ENCODE measurements around the gene PURB.

PURB gene

GRCh38 chr7:44909596-44910389 lies 24.5 kb upstream of the PURB start:
- H3K4me2 ChIP-seq (ENCODE audit: low read length, poor library complexity, severe bottlenecking), result no peak overlapping the region
- H3K4ac ChIP-seq (ENCODE audit: low read depth in 1 of 2, low read length in 2 of 2), result no peak overlapping the region
- H2BK5ac ChIP-seq (ENCODE audit: low read depth, low read length, poor library complexity, severe bottlenecking), result no peak overlapping the region
- H3K23ac ChIP-seq (ENCODE audit: low read length in 2 of 2), result no peak overlapping the region
- no peaks in the 10 kb centered on the region for H3K9me3 ChIP-seq (ENCODE audit: control insufficient read depth, low read length)
- 88% methylated on average over 7 of the region's 8 CpGs for WGBS
- no peak overlapping the region for H4K8ac ChIP-seq (ENCODE audit: low read length)
- no peak overlapping the region for H2AFZ ChIP-seq (ENCODE audit: low read depth, low read length)
- no peak overlapping the region for H3K14ac ChIP-seq (ENCODE audit: low read length in 2 of 2)
- H3K27ac ChIP-seq (ENCODE audit: low read length, poor library complexity, severe bottlenecking), result no peak overlapping the region
- no peaks in the 10 kb centered on the region for H3K36me3 ChIP-seq (ENCODE audit: control insufficient read depth in 1 of 2, insufficient read depth in 2 of 2, low read depth in 1 of 2, low read length in 2 of 2)
- peaks cover 0 to 4% of the 10 kb centered on the region in 2 experiments for H3K27me3 ChIP-seq (ENCODE audit: control insufficient read depth in 1 of 2, insufficient read depth in 1 of 2, low read length in 2 of 2)
- no peak overlapping the region for H2BK15ac ChIP-seq (ENCODE audit: low read depth, poor library complexity, severe bottlenecking)
- no peak overlapping the region for H2BK120ac ChIP-seq (ENCODE audit: low read depth, low read length)
- DNase-seq, result no peak
- H3K18ac ChIP-seq (ENCODE audit: low read depth in 1 of 2, low read length in 2 of 2), result no peak overlapping the region
- H4K91ac ChIP-seq (ENCODE audit: low read length), result no peak overlapping the region
- no peak overlapping the region for H3K4me3 ChIP-seq (ENCODE audit: insufficient read depth in 1 of 2, low read depth in 1 of 2, low read length in 2 of 2)
- no peak overlapping the region for H2BK12ac ChIP-seq (ENCODE audit: low read length in 2 of 2)
- H2AK5ac ChIP-seq (ENCODE audit: low read length, severe bottlenecking), result no peak overlapping the region
- no peaks in the 10 kb centered on the region for H3K79me1 ChIP-seq (replicated peaks; ENCODE audit: low read length, poor library complexity, severe bottlenecking)
- H3K4me1 ChIP-seq (ENCODE audit: control insufficient read depth, insufficient read depth, low read depth, low read length), result no peaks in the 10 kb centered on the region
- H3K9ac ChIP-seq (ENCODE audit: low read length), result no peak overlapping the region

GRCh38 chr7:44906965-44907364 lies 21.6 kb upstream of the PURB start:
- Histone ChIP-seq H2BK12ac (ENCODE audit: low read length in 2 of 2) (no peak overlapping the region), H3K9ac (ENCODE audit: low read length) (no peak overlapping the region), H4K91ac (ENCODE audit: low read length) (no peak overlapping the region), H3K18ac (ENCODE audit: low read depth in 1 of 2, low read length in 2 of 2) (no peak overlapping the region), H4K8ac (ENCODE audit: low read length) (no peak overlapping the region), H2AFZ (ENCODE audit: low read depth, low read length) (no peak overlapping the region), H3K9me3 (ENCODE audit: control insufficient read depth, low read length) (no peaks in the 10 kb centered on the region), H3K79me1 (replicated peaks; ENCODE audit: low read length, poor library complexity, severe bottlenecking) (no peaks in the 10 kb centered on the region), H3K36me3 (ENCODE audit: control insufficient read depth in 1 of 2, insufficient read depth in 2 of 2, low read depth in 1 of 2, low read length in 2 of 2) (no peaks in the 10 kb centered on the region), H2BK120ac (ENCODE audit: low read depth, low read length) (no peak overlapping the region), H3K4me1 (ENCODE audit: control insufficient read depth, insufficient read depth, low read depth, low read length) (no peaks in the 10 kb centered on the region), H3K27me3 (ENCODE audit: control insufficient read depth in 1 of 2, insufficient read depth in 1 of 2, low read length in 2 of 2) (peaks cover 0 to 4% of the 10 kb centered on the region in 2 experiments), H2BK15ac (ENCODE audit: low read depth, poor library complexity, severe bottlenecking) (no peak overlapping the region), H2AK5ac (ENCODE audit: low read length, severe bottlenecking) (no peak overlapping the region), H3K4me3 (ENCODE audit: insufficient read depth in 1 of 2, low read depth in 1 of 2, low read length in 2 of 2) (no peak overlapping the region), H3K4me2 (ENCODE audit: low read length, poor library complexity, severe bottlenecking) (no peak overlapping the region), H3K27ac (ENCODE audit: low read length, poor library complexity, severe bottlenecking) (no peak overlapping the region), H3K14ac (ENCODE audit: low read length in 2 of 2) (no peak overlapping the region), H3K23ac (ENCODE audit: low read length in 2 of 2) (no peak overlapping the region), H3K4ac (ENCODE audit: low read depth in 1 of 2, low read length in 2 of 2) (no peak overlapping the region), H2BK5ac (ENCODE audit: low read depth, low read length, poor library complexity, severe bottlenecking) (no peak overlapping the region)
- no peak for DNase-seq
- WGBS, result 95% methylated on average over 7 of the region's 8 CpGs

- Histone ChIP-seq H2AK5ac (ENCODE audit: low read length, severe bottlenecking) (no peak overlapping the region), H2BK15ac (ENCODE audit: low read depth, poor library complexity, severe bottlenecking) (no peak overlapping the region), H3K79me1 (replicated peaks; ENCODE audit: low read length, poor library complexity, severe bottlenecking) (no peaks in the 10 kb centered on the region), H3K4me2 (ENCODE audit: low read length, poor library complexity, severe bottlenecking) (no peak overlapping the region), H3K4ac (ENCODE audit: low read depth in 1 of 2, low read length in 2 of 2) (no peak overlapping the region), H3K9ac (ENCODE audit: low read length) (no peak overlapping the region), H3K18ac (ENCODE audit: low read depth in 1 of 2, low read length in 2 of 2) (no peak overlapping the region), H3K4me1 (ENCODE audit: control insufficient read depth, insufficient read depth, low read depth, low read length) (no peaks in the 10 kb centered on the region), H3K9me3 (ENCODE audit: control insufficient read depth, low read length) (no peaks in the 10 kb centered on the region), H2BK5ac (ENCODE audit: low read depth, low read length, poor library complexity, severe bottlenecking) (no peak overlapping the region), H3K36me3 (ENCODE audit: control insufficient read depth in 1 of 2, insufficient read depth in 2 of 2, low read depth in 1 of 2, low read length in 2 of 2) (no peaks in the 10 kb centered on the region), H3K14ac (ENCODE audit: low read length in 2 of 2) (no peak overlapping the region), H3K27me3 (ENCODE audit: control insufficient read depth in 1 of 2, insufficient read depth in 1 of 2, low read length in 2 of 2) (peaks cover 0 to 4% of the 10 kb centered on the region in 2 experiments), H3K23ac (ENCODE audit: low read length in 2 of 2) (no peak overlapping the region), H4K91ac (ENCODE audit: low read length) (no peak overlapping the region), H3K27ac (ENCODE audit: low read length, poor library complexity, severe bottlenecking) (no peak overlapping the region), H2BK120ac (ENCODE audit: low read depth, low read length) (no peak overlapping the region), H3K4me3 (ENCODE audit: insufficient read depth in 1 of 2, low read depth in 1 of 2, low read length in 2 of 2) (no peak overlapping the region), H2BK12ac (ENCODE audit: low read length in 2 of 2) (no peak overlapping the region), H4K8ac (ENCODE audit: low read length) (no peak overlapping the region), H2AFZ (ENCODE audit: low read depth, low read length) (no peak overlapping the region)
- 77% methylated on average over 11 of the region's 12 CpGs for WGBS
- DNase-seq, result no peak
Observed at GRCh38 chr7:44905002-44905635, 19.8 kb upstream of the PURB start.

GRCh38 chr7:44899443-44899842 lies 14.1 kb upstream of the PURB start:
- Histone ChIP-seq H4K91ac (ENCODE audit: low read length) (no peak overlapping the region), H3K4me3 (ENCODE audit: insufficient read depth in 1 of 2, low read depth in 1 of 2, low read length in 2 of 2) (no peak overlapping the region), H3K4ac (ENCODE audit: low read depth in 1 of 2, low read length in 2 of 2) (no peak overlapping the region), H3K14ac (ENCODE audit: low read length in 2 of 2) (no peak overlapping the region), H3K9me3 (ENCODE audit: control insufficient read depth, low read length) (no peaks in the 10 kb centered on the region), H2BK5ac (ENCODE audit: low read depth, low read length, poor library complexity, severe bottlenecking) (no peak overlapping the region), H4K8ac (ENCODE audit: low read length) (no peak overlapping the region), H3K36me3 (ENCODE audit: control insufficient read depth in 1 of 2, insufficient read depth in 2 of 2, low read depth in 1 of 2, low read length in 2 of 2) (no peaks in the 10 kb centered on the region), H2AK5ac (ENCODE audit: low read length, severe bottlenecking) (no peak overlapping the region), H3K4me2 (ENCODE audit: low read length, poor library complexity, severe bottlenecking) (no peak overlapping the region), H3K9ac (ENCODE audit: low read length) (no peak overlapping the region), H3K79me1 (replicated peaks; ENCODE audit: low read length, poor library complexity, severe bottlenecking) (peaks cover 5% of the 10 kb centered on the region), H3K23ac (ENCODE audit: low read length in 2 of 2) (no peak overlapping the region), H3K4me1 (ENCODE audit: control insufficient read depth, insufficient read depth, low read depth, low read length) (no peaks in the 10 kb centered on the region), H2BK15ac (ENCODE audit: low read depth, poor library complexity, severe bottlenecking) (no peak overlapping the region), H3K27ac (ENCODE audit: low read length, poor library complexity, severe bottlenecking) (no peak overlapping the region), H3K27me3 (ENCODE audit: control insufficient read depth in 1 of 2, insufficient read depth in 1 of 2, low read length in 2 of 2) (no peaks in the 10 kb centered on the region), H3K18ac (ENCODE audit: low read depth in 1 of 2, low read length in 2 of 2) (no peak overlapping the region), H2BK12ac (ENCODE audit: low read length in 2 of 2) (no peak overlapping the region), H2AFZ (ENCODE audit: low read depth, low read length) (no peak overlapping the region), H2BK120ac (ENCODE audit: low read depth, low read length) (no peak overlapping the region)
- no peak for DNase-seq
- 91% methylated on average over 8 of the region's 9 CpGs for WGBS

Data from mesenchymal stem cell (in vitro differentiated cells and primary cell).